Fibroblast of pulmonary artery (primary cell): ENCODE data around the gene CRELD2.

Experiments used
- DNase-seq: peaks from one replicate; pipeline ENCODE4 v3.0.0-alpha.2; 2010; ENCODE audit warnings: low read depth
- H3K4me3 ChIP-seq: replicated peaks from 2 replicates; pipeline ENCODE4 v1.5.1; 2011; ENCODE audit warnings: low read depth, mild to moderate bottlenecking, control low read depth, low read length, moderate library complexity
- CTCF ChIP-seq: IDR thresholded peaks from 2 replicates; pipeline ENCODE4 v1.5.1; 2011; ENCODE audit warnings: mild to moderate bottlenecking, control low read depth, low read length, inconsistent platforms; ENCODE audit errors: missing control alignments

Gene CRELD2

GRCh38 chr22:49976439-49977175, 58.2 kb downstream of the CRELD2 start:
- H3K4me3 ChIP-seq = no peak overlapping the region
- no peak for DNase-seq
- no peak for TF ChIP-seq CTCF
